ENCODE results near the gene FAAP100. TPM values are rescaled to one million over a fixed set of nuclear protein-coding genes. Genes with fewer than 3 reads are reported as not detected.
A peak's percentile ranks its signal among the peaks of the same experiment; 100 is the strongest.

Gene FAAP100
- total and polyA plus RNA-seq, 2 experiments from 2014 or later, result 25.2 to 44.9 TPM

DNA sequence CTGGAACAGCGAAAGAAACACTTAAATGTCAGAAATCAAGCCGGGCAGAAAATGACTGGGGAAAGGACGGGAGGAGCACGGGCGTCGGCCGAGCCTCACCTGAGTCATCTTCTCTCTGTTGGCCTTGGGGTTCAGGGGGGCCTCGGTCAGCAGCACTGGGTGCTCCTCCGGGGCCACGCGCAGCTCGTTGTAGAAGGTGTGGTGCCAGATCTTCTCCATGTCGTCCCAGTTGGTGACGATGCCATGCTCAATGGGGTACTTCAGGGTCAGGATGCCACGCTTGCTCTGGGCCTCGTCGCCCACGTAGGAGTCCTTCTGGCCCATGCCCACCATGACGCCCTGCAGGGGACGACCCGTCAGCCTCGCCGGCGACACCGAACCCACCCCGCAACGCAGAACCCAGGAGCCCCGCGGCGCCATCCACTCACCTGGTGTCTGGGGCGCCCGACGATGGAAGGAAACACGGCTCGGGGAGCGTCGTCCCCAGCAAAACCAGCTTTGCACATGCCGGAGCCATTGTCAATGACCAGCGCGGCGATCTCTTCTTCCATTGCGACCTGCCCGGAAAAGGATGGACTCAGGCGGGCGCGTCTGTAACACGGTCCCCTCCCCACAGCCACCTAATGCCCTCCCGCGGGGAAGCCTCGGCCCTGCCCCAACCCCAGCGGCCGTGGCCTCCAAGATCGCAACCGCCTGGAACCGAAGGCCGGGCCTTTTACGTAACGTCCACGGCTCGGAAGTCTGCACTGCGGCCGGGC, 40.2 kb downstream of the FAAP100 start:
- no peaks in the 10 kb centered on the region for H3K27me3 ChIP-seq (replicated peaks; ENCODE audit: insufficient read depth)
- no peak overlapping the region for H2AFZ ChIP-seq
- in situ Hi-C loops (cut with MboI), result no loop called here

DNA sequence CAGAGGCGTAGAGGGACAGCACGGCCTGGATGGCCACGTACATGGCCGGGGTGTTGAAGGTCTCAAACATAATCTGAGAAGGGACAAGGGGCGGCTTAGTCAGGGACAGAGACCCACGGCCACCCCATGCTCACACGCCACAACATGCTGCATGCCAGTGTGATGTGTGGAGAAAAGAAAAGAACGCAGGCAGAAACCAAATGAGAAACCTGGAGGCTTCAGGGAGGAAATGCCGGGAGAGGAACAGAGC, 40.7 kb downstream of the FAAP100 start:
- DNase-seq, result no peak
- Histone ChIP-seq H3K9me2 (ENCODE audit: insufficient read depth) (no peaks in the 10 kb centered on the region), H3K36me3 (ENCODE audit: low read depth) (peaks cover 34% of the 10 kb centered on the region), H3K9me3 (ENCODE audit: low read depth) (no peaks in the 10 kb centered on the region), H2AFZ (no peak overlapping the region), H3K9ac (peak overlapping the region; percentile 89), H3F3A (ENCODE audit: insufficient read depth) (peaks cover 69% of the 10 kb centered on the region), H3K4me2 (ENCODE audit: unreplicated experiment) (peak overlapping the region; percentile 95), H3K79me2 (ENCODE audit: insufficient read depth) (peaks cover 56% of the 10 kb centered on the region), H4K20me1 (ENCODE audit: insufficient read depth) (peaks cover 32% of the 10 kb centered on the region; the same call in 1 of the 2 replicates), H3K27me3 (replicated peaks; ENCODE audit: insufficient read depth) (no peaks in the 10 kb centered on the region), H3K4me3 (peak overlapping the region; percentile 97), H3K27ac (peak overlapping the region; percentile 69), H3K4me1 (ENCODE audit: insufficient read depth) (peaks cover 6% of the 10 kb centered on the region; the same call in 1 of the 2 replicates)
- WGBS, 2 experiments (ENCODE audit: low coverage in 1 of 2, low lambda C conversion rate in 2 of 2, missing lambda C conversion rate in 2 of 2), result 0% methylated on average over 9 of the region's 9 CpGs
- in situ Hi-C loops (cut with MboI), result no loop called here
- TF ChIP-seq EZH2phosphoT487 (IDR thresholded peaks at IDR 0.05; ENCODE audit: insufficient read depth, low read depth) (no peak), EZH2 (IDR thresholded peaks at IDR 0.05; ENCODE audit: insufficient read depth, poor library complexity, severe bottlenecking) (no peak)

More for the DNA sequence above, 40.2 kb downstream of the FAAP100 start:
- H3K4me3 ChIP-seq, result peak overlapping the region; percentile 97
- H3K27ac ChIP-seq, result peak overlapping the region; percentile 69
- no peaks in the 10 kb centered on the region for H3K9me3 ChIP-seq (ENCODE audit: low read depth)
- H3K9me2 ChIP-seq (ENCODE audit: insufficient read depth), result no peaks in the 10 kb centered on the region
- 1 to 2% methylated on average over 53 to 60 of the region's 62 CpGs for WGBS, 2 experiments (ENCODE audit: low coverage in 1 of 2, low lambda C conversion rate in 2 of 2, missing lambda C conversion rate in 2 of 2)
- peak overlapping the region; percentile 95 for H3K4me2 ChIP-seq (ENCODE audit: unreplicated experiment)
- H3K36me3 ChIP-seq (ENCODE audit: low read depth), result peaks cover 34% of the 10 kb centered on the region
- peaks cover 61% of the 10 kb centered on the region for H3K79me2 ChIP-seq (ENCODE audit: insufficient read depth)
- peaks cover 10% of the 10 kb centered on the region for H3K4me1 ChIP-seq (ENCODE audit: insufficient read depth)
- peaks cover 66% of the 10 kb centered on the region for H3F3A ChIP-seq (ENCODE audit: insufficient read depth)
- peaks cover 32% of the 10 kb centered on the region; the same call in 1 of the 2 replicates for H4K20me1 ChIP-seq (ENCODE audit: insufficient read depth)
- peak; percentile 84 for DNase-seq
- peak overlapping the region; percentile 89 for H3K9ac ChIP-seq
- TF ChIP-seq EZH2phosphoT487 (IDR thresholded peaks at IDR 0.05; ENCODE audit: insufficient read depth, low read depth) (no peak), EZH2 (IDR thresholded peaks at IDR 0.05; ENCODE audit: insufficient read depth, poor library complexity, severe bottlenecking) (no peak)

GRCh38 chr17:81510785-81511553, 41.2 kb downstream of the FAAP100 start:
- in situ Hi-C loops (cut with MboI), result no loop called here
- Histone ChIP-seq H4K20me1 (ENCODE audit: insufficient read depth) (peaks cover 32% of the 10 kb centered on the region; the same call in 1 of the 2 replicates), H3K9me2 (ENCODE audit: insufficient read depth) (no peaks in the 10 kb centered on the region), H3K27me3 (replicated peaks; ENCODE audit: insufficient read depth) (no peaks in the 10 kb centered on the region), H3K36me3 (ENCODE audit: low read depth) (peaks cover 34% of the 10 kb centered on the region), H3K9me3 (ENCODE audit: low read depth) (no peaks in the 10 kb centered on the region), H3K4me1 (ENCODE audit: insufficient read depth) (peaks cover under 1% of the 10 kb centered on the region; the same call in 1 of the 2 replicates), H3K9ac (peak overlapping the region; percentile 89), H3K4me3 (peak overlapping the region; percentile 97), H3K27ac (peak overlapping the region; percentile 69), H2AFZ (no peak overlapping the region), H3F3A (ENCODE audit: insufficient read depth) (peaks cover 68% of the 10 kb centered on the region), H3K79me2 (ENCODE audit: insufficient read depth) (peaks cover 51% of the 10 kb centered on the region), H3K4me2 (ENCODE audit: unreplicated experiment) (peak overlapping the region; percentile 95)
- TF ChIP-seq EZH2phosphoT487 (IDR thresholded peaks at IDR 0.05; ENCODE audit: insufficient read depth, low read depth) (no peak), EZH2 (IDR thresholded peaks at IDR 0.05; ENCODE audit: insufficient read depth, poor library complexity, severe bottlenecking) (no peak)
- peak; percentile 61 for DNase-seq
- WGBS, 2 experiments (ENCODE audit: low coverage in 1 of 2, low lambda C conversion rate in 2 of 2, missing lambda C conversion rate in 2 of 2), result 1% methylated on average over 43 to 48 of the region's 48 CpGs

DNA sequence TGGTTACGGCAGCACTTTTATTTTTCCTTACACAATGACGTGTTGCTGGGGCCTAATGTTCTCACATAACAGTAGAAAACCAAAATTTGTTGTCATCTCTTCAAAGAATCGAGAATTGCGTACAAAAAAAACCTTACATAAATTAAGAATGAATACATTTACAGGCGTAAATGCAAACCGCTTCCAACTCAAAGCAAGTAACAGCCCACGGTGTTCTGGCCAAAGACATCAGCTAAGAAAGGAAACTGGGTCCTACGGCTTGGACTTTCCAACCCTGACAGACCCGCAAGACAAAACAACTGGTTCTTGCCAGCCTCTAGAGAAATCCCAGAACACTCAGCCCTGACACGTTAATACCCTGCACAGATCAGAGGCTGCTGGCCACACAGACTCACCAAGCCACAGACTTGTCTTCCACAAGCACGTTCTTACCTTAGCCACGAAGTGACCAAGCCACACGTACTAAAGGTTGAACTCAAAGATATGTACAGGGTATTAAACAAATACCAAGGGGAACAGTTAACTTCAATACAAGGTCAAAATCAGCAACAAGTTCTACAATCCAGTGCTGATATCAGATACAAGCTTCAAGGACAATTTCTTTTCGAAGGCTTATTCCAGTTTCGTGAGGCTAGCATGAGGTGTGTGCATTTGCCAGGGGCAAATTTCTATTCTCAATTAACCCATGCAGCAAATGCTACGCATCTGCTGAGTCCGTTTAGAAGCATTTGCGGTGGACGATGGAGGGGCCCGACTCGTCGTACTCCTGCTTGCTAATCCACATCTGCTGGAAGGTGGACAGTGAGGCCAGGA, 42.0 kb downstream of the FAAP100 start:
- Histone ChIP-seq H3K4me3 (peak overlapping the region; percentile 97), H3K27me3 (replicated peaks; ENCODE audit: insufficient read depth) (no peaks in the 10 kb centered on the region), H3K4me1 (ENCODE audit: insufficient read depth) (no peaks in the 10 kb centered on the region), H3K9me2 (ENCODE audit: insufficient read depth) (no peaks in the 10 kb centered on the region), H3K27ac (peak overlapping the region; percentile 69), H4K20me1 (ENCODE audit: insufficient read depth) (peaks cover 32% of the 10 kb centered on the region; the same call in 1 of the 2 replicates), H3K4me2 (ENCODE audit: unreplicated experiment) (peak overlapping the region; percentile 95), H3K79me2 (ENCODE audit: insufficient read depth) (peaks cover 43% of the 10 kb centered on the region), H3F3A (ENCODE audit: insufficient read depth) (peaks cover 60% of the 10 kb centered on the region), H3K9ac (peak overlapping the region; percentile 89), H2AFZ (no peak overlapping the region), H3K36me3 (ENCODE audit: low read depth) (peaks cover 34% of the 10 kb centered on the region), H3K9me3 (ENCODE audit: low read depth) (no peaks in the 10 kb centered on the region)
- 1% methylated on average over 22 of the region's 22 CpGs for WGBS, 2 experiments (ENCODE audit: low coverage in 1 of 2, low lambda C conversion rate in 2 of 2, missing lambda C conversion rate in 2 of 2)
- DNase-seq, result peak; percentile 36
- TF ChIP-seq EZH2 (IDR thresholded peaks at IDR 0.05; ENCODE audit: insufficient read depth, poor library complexity, severe bottlenecking), result no peak
- no peak for TF ChIP-seq EZH2phosphoT487 (IDR thresholded peaks at IDR 0.05; ENCODE audit: insufficient read depth, low read depth)
- in situ Hi-C loops (cut with MboI), result no loop called here

Data from GM23248 (cell line).